ENCODE data around the gene WFIKKN2. TPM values are rescaled to one million over a fixed set of nuclear protein-coding genes. Genes with fewer than 3 reads are reported as not detected.
A peak's percentile ranks its signal among the peaks of the same experiment; 100 is the strongest.

WFIKKN2 gene
- total and polyA plus RNA-seq, 2 of the 8 experiments (the other 6 are each of a cell fraction or from before 2014, with no cell fraction given): 0.07 to 0.30 TPM

DNA sequence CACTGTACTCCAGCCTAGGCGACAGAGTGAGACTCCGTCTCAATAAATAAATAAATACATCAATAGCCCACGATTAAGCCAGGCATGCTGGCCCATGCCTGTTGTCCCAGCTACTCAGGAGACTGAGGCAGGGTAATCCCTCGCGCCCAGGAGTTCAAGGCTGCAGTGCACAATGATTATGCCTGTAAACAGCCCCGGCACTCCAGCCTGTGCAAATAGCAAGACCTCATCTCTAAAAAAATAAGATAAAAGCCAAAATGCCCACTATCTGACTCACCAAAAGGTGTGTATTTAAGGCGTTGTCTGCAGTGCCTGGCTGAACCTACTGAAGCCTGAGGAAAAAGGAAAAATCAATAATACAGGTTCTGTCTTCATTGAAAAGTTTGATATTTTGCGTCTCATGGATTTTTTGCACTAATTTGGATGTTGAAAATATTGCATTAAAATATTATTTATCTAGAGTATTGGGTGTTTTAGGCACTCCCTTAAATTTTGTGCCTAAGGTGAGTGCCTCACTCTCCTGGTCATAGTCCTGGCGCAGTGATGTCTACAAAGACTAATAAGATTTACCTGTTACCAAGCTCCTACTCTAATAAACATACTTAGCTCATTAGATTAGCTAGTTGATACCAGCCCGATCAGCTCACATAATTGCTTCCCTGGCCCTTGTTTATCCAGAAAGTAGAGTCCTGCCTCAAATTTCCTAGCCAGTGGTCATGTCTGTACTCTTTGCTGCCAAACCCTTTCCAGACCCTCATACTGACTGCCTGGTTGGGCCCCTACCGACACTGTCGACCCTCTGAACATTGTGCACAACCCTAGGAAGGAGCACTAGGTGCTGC lies 55.5 kb downstream of the WFIKKN2 start:
- Histone ChIP-seq H2AK5ac (ENCODE audit: low read depth, low read length) (no peak overlapping the region), H3K79me2 (ENCODE audit: control insufficient read depth in 1 of 2, insufficient read depth in 2 of 2, low read length in 2 of 2) (no peaks in the 10 kb centered on the region), H3K18ac (ENCODE audit: extremely low read depth, low read length) (peak overlapping the region; percentile 15; the same call in 1 of the 2 replicates), H2BK5ac (ENCODE audit: low read depth, low read length) (peak overlapping the region; percentile 9; the same call in 1 of the 2 replicates), H3K9ac (replicated peaks in 1 of 4; ENCODE audit: extremely low read depth in 1 of 4, low read depth in 3 of 4, low read length in 3 of 4) (no peak overlapping the region), H3K23ac (ENCODE audit: insufficient read length) (no peak overlapping the region), H3K36me3 (ENCODE audit: control insufficient read depth in 2 of 4, insufficient read depth in 4 of 4, low read length in 3 of 4) (no peaks in the 10 kb centered on the region), H3K79me1 (ENCODE audit: low read depth, low read length) (no peaks in the 10 kb centered on the region), H3K14ac (ENCODE audit: insufficient read length) (no peak overlapping the region), H3K23me2 (ENCODE audit: low read depth, low read length) (no peaks in the 10 kb centered on the region), H3K4me2 (ENCODE audit: insufficient read depth in 1 of 2, low read depth in 2 of 2, low read length in 2 of 2) (0 out of 4 replicates have a peak overlapping the region, but pooled peaks of 1 of the 2 experiments have one; percentile 11), H3K27me3 (replicated peaks in 1 of 4; ENCODE audit: control insufficient read depth in 3 of 4, extremely low read depth in 1 of 4, insufficient read depth in 3 of 4, low read length in 3 of 4) (no peaks in the 10 kb centered on the region), H3K56ac (replicated peaks; ENCODE audit: insufficient read length, low read depth, low read length) (no peak overlapping the region), H3K9me3 (ENCODE audit: insufficient read depth in 2 of 2, low read depth in 1 of 2, low read length in 1 of 2) (no peaks in the 10 kb centered on the region), H4K5ac (ENCODE audit: insufficient read length, low read depth, low read length) (no peak overlapping the region), H4K20me1 (replicated peaks in 1 of 2; ENCODE audit: control insufficient read depth in 1 of 2, insufficient read depth in 2 of 2, low read length in 2 of 2) (no peaks in the 10 kb centered on the region), H4K91ac (replicated peaks; ENCODE audit: insufficient read length, low read length) (no peak overlapping the region), H2BK15ac (ENCODE audit: low read length) (peak overlapping the region; percentile 53; the same call in 1 of the 2 replicates), H3K4me1 (replicated peaks in 1 of 4; ENCODE audit: control insufficient read depth in 3 of 4, insufficient read depth in 4 of 4, low read length in 3 of 4) (peaks cover 8 to 25% (median 16%) of the 10 kb centered on the region in 4 experiments), H4K8ac (ENCODE audit: extremely low read depth, insufficient read depth, low read length) (no peak overlapping the region), H3K4ac (replicated peaks; ENCODE audit: insufficient read length, low read depth, low read length) (no peak overlapping the region), H3K27ac (ENCODE audit: low read depth, low read length) (no peak overlapping the region), H2BK20ac (ENCODE audit: low read length) (peak overlapping the region; percentile 51), H2AFZ (ENCODE audit: low read length) (peak overlapping the region; percentile 89), H2BK120ac (replicated peaks; ENCODE audit: low read depth, low read length) (no peak overlapping the region), H2BK12ac (ENCODE audit: low read depth, low read length) (0 out of 2 replicates have a peak overlapping the region, but pooled peaks have one; percentile 9), H3K4me3 (ENCODE audit: extremely low read depth in 1 of 4, insufficient read depth in 2 of 4, low read depth in 3 of 4, low read length in 4 of 4) (no peak overlapping the region)
- 86% methylated on average over 12 of the region's 12 CpGs; no CpG with 5 or more reads in 1 of the 2 experiments for WGBS, 2 experiments (ENCODE audit: extremely low coverage in 1 of 2, insufficient coverage in 1 of 2, insufficient read length in 1 of 2, insufficient replicate concordance in 2 of 2, low coverage in 1 of 2, low lambda C conversion rate in 2 of 2, missing lambda C conversion rate in 1 of 2)
- FAIRE-seq: no peak
- CTCF ChIA-PET (ENCODE audit: partially characterized antibody): interaction anchor here (0.9 to 3.3 kb wide), 2 partner anchors 15 to 59 kb away, joined by 3 to 13 read pairs; no protein-coding TSS in a partner anchor
- POLR2A ChIA-PET (ENCODE audit: partially characterized antibody): interaction anchor here (0.6 to 7.5 kb wide), 6 partner anchors 8 to 172 kb away, joined by 3 to 72 read pairs (median 4); partner anchors contain the start of genes LUC7L3 and TOB1
- DNase-seq (ENCODE audit: low read depth in 1 of 2, low spot score in 2 of 2): no peak
- no peak for TF ChIP-seq CTBP2 (IDR thresholded peaks at IDR 0.05; ENCODE audit: borderline replicate concordance, insufficient read depth, insufficient read length, low read length)
- no peak for TF ChIP-seq NANOG (IDR thresholded peaks at IDR 0.05; ENCODE audit: insufficient read depth, low read depth, low read length, poor library complexity, severe bottlenecking)
- no peak for TF ChIP-seq TBP (IDR thresholded peaks at IDR 0.05; ENCODE audit: low read depth, low read length)
- no peak for TF ChIP-seq SRF (IDR thresholded peaks at IDR 0.05; ENCODE audit: low read depth, low read length)

Measured in H1 (cell line).